Measurements from ENCODE around the gene IL25.

The IL25 gene

DNA sequence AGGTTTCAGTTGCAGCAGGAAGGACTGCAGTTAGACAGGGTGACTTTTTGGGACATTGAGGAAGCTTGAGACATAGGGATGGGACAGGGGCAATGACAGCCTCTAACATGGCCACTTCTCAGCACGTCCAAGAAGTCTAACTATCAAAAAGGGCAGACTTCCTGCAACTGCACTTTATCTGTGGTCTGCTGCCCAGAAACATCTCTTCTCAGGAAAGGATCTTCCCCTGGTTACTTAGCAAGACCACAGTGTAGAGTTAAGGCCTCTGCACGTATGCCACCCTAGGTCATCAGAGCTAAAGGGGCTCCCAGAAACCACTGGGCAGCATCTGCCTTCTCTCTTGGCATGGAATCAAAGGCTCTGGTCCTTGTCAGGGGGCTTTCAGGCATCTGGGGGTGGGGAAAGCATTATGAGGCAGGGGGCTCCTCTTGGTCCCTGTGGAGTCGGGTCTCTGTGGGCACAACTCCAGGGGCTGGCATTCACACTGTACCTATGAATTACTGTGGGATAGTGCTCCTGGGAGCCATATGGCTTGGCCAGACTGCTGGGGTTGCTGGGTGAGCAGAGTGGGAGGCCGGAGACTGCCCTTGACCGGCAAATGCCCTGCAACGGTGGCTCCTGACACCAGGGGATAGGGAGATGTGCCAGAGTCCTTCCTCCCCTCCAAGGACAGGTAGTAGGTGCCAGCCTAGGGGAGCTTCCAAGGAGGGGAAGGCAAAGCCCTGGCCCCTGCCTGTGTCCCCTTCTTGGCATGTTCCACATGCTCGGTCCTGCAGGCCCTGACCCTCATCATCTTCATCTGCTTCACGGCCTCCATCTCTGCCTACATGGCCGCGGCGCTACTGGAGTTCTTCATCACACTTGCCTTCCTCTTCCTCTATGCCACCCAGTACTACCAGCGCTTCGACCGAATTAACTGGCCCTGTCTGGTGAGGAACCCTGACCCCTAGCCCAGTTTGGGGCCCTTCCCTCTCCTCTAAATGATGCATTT lies 5.3 kb downstream of the IL25 start:
- Histone ChIP-seq H3K9ac (ENCODE audit: low read depth, low read length) (no peak overlapping the region), H3K27ac (ENCODE audit: low read length) (no peak overlapping the region), H3K79me2 (ENCODE audit: insufficient read depth, low read length) (no peaks in the 10 kb centered on the region), H3K4me2 (ENCODE audit: insufficient read depth, low read length) (no peak overlapping the region), H3K4me1 (ENCODE audit: insufficient read depth, low read length) (no peaks in the 10 kb centered on the region), H4K20me1 (ENCODE audit: insufficient read depth, low read length) (peaks cover 3% of the 10 kb centered on the region; the same call in 1 of the 2 replicates), H3K36me3 (ENCODE audit: insufficient read depth, low read length) (no peaks in the 10 kb centered on the region), H3K4me3 (ENCODE audit: low read depth in 1 of 2, low read length in 2 of 2) (no peak overlapping the region), H3K27me3 (ENCODE audit: insufficient read depth, low read length, poor library complexity) (peaks cover 34% of the 10 kb centered on the region), H2AFZ (ENCODE audit: low read depth, low read length) (no peak overlapping the region), H3K9me3 (ENCODE audit: insufficient read depth, low read length, severe bottlenecking) (no peaks in the 10 kb centered on the region)
- TF ChIP-seq, protein P1, sequence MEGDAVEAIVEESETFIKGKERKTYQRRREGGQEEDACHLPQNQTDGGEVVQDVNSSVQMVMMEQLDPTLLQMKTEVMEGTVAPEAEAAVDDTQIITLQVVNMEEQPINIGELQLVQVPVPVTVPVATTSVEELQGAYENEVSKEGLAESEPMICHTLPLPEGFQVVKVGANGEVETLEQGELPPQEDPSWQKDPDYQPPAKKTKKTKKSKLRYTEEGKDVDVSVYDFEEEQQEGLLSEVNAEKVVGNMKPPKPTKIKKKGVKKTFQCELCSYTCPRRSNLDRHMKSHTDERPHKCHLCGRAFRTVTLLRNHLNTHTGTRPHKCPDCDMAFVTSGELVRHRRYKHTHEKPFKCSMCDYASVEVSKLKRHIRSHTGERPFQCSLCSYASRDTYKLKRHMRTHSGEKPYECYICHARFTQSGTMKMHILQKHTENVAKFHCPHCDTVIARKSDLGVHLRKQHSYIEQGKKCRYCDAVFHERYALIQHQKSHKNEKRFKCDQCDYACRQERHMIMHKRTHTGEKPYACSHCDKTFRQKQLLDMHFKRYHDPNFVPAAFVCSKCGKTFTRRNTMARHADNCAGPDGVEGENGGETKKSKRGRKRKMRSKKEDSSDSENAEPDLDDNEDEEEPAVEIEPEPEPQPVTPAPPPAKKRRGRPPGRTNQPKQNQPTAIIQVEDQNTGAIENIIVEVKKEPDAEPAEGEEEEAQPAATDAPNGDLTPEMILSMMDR (IDR thresholded peaks at IDR 0.05; ENCODE audit: borderline replicate concordance, extremely low read depth, low read length, poor library complexity, severe bottlenecking), result no peak
- TF ChIP-seq EZH2 (IDR thresholded peaks at IDR 0.05; ENCODE audit: borderline replicate concordance, low read depth, low read length, severe bottlenecking), result no peak
- no peak for ATAC-seq (ENCODE audit: insufficient read depth, low read depth)
- no peak for DNase-seq

DNA sequence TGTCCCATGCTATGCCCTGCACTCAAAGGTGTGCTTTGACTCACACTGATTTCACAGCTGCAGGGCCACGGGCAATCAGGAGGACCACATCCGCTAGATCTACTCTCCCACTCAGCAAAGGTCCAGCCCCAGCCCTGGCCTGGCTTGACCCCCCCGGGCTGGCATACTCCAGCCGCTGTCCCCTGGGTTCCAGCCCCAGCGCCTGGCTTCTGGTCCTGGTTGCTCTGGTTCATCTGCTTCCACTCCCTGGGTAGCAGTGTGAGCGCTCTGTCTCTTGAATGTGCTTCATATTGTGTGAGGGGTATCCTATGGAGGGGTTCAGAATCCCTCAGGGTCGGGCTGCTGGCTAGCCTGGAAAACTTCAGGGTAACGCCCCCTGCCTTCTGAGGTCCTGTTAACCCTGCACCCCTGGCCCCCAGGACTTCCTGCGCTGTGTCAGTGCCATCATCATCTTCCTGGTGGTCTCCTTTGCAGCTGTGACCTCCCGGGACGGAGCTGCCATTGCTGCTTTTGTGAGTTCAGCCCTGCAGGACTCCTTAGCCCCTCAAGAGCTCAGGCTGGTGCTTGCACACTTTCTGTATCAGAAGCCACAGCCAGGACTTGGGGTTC lies 6.1 kb downstream of the IL25 start:
- H2AFZ ChIP-seq (ENCODE audit: low read depth, low read length), result no peak overlapping the region
- no peak overlapping the region for H3K4me3 ChIP-seq (ENCODE audit: low read depth in 1 of 2, low read length in 2 of 2)
- H3K4me1 ChIP-seq (ENCODE audit: insufficient read depth, low read length), result no peaks in the 10 kb centered on the region
- TF ChIP-seq EZH2 (IDR thresholded peaks at IDR 0.05; ENCODE audit: borderline replicate concordance, low read depth, low read length, severe bottlenecking), result no peak
- TF ChIP-seq, protein P1 (IDR thresholded peaks at IDR 0.05; ENCODE audit: borderline replicate concordance, extremely low read depth, low read length, poor library complexity, severe bottlenecking), result no peak
- peaks cover 27% of the 10 kb centered on the region for H3K27me3 ChIP-seq (ENCODE audit: insufficient read depth, low read length, poor library complexity)
- no peaks in the 10 kb centered on the region for H3K9me3 ChIP-seq (ENCODE audit: insufficient read depth, low read length, severe bottlenecking)
- H3K9ac ChIP-seq (ENCODE audit: low read depth, low read length), result no peak overlapping the region
- H3K27ac ChIP-seq (ENCODE audit: low read length), result no peak overlapping the region
- H4K20me1 ChIP-seq (ENCODE audit: insufficient read depth, low read length), result peaks cover 3% of the 10 kb centered on the region; the same call in 1 of the 2 replicates
- DNase-seq (no peak), ATAC-seq (ENCODE audit: insufficient read depth, low read depth) (no peak)
- no peak overlapping the region for H3K4me2 ChIP-seq (ENCODE audit: insufficient read depth, low read length)
- H3K36me3 ChIP-seq (ENCODE audit: insufficient read depth, low read length), result no peaks in the 10 kb centered on the region
- H3K79me2 ChIP-seq (ENCODE audit: insufficient read depth, low read length), result no peaks in the 10 kb centered on the region

DNA sequence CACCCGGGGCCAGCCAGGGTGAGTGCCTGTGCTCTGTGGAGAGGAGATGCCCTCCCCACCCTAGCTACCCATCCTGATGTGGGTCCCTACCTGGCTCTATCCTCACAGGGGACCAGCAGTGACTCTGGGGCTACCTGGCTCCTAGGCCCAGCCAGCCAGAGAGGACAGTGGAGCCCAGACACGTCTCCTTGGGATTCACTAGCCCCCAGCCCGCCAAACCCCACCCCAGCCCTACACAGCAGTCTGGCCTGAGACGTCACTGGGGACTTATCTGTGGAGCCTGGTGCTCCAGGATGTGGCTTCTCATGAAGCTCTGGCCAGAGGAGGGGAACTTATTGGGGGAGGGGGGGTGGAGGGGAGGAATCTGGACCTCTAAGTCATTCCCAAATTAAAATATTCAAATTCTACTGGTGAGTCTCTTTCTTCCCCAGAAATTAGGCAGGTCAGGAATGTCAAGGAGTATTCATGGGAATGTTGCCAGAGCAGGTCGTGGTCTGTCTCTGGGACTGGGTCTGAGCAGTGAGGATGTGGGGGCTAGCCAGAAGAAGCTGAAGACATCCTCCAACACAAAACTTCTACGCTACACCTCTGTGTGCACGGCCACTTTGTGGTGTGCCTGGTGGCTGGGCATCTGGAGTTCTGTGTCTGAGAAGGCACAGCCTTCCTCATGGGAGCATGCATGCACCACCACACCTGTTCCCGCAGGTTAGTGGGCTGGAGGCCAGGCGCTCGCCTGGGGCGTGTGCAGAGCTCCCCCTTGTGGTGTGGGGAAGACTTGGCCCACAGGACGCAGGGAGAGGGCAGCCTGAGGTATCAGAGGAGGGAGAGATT lies 7.0 kb downstream of the IL25 start:
- ATAC-seq (ENCODE audit: insufficient read depth, low read depth) (peak; percentile 87), DNase-seq (peak; percentile 55)
- H4K20me1 ChIP-seq (ENCODE audit: insufficient read depth, low read length), result peaks cover 3% of the 10 kb centered on the region; the same call in 1 of the 2 replicates
- H3K9me3 ChIP-seq (ENCODE audit: insufficient read depth, low read length, severe bottlenecking), result no peaks in the 10 kb centered on the region
- no peak overlapping the region for H3K9ac ChIP-seq (ENCODE audit: low read depth, low read length)
- H3K27me3 ChIP-seq (ENCODE audit: insufficient read depth, low read length, poor library complexity), result peaks cover 30% of the 10 kb centered on the region
- H3K4me3 ChIP-seq (ENCODE audit: low read depth in 1 of 2, low read length in 2 of 2), result no peak overlapping the region
- H3K36me3 ChIP-seq (ENCODE audit: insufficient read depth, low read length), result no peaks in the 10 kb centered on the region
- H2AFZ ChIP-seq (ENCODE audit: low read depth, low read length), result no peak overlapping the region
- no peaks in the 10 kb centered on the region for H3K79me2 ChIP-seq (ENCODE audit: insufficient read depth, low read length)
- no peak overlapping the region for H3K27ac ChIP-seq (ENCODE audit: low read length)
- H3K4me1 ChIP-seq (ENCODE audit: insufficient read depth, low read length), result no peaks in the 10 kb centered on the region
- H3K4me2 ChIP-seq (ENCODE audit: insufficient read depth, low read length), result no peak overlapping the region
- TF ChIP-seq EZH2 (IDR thresholded peaks at IDR 0.05; ENCODE audit: borderline replicate concordance, low read depth, low read length, severe bottlenecking), result no peak
- TF ChIP-seq, protein P1 (IDR thresholded peaks at IDR 0.05; ENCODE audit: borderline replicate concordance, extremely low read depth, low read length, poor library complexity, severe bottlenecking), result peak; percentile 94
